Measurements from ENCODE around the gene C2orf68. TPM values are rescaled to one million over a fixed set of nuclear protein-coding genes. Genes with fewer than 3 reads are reported as not detected.
A peak's percentile ranks its signal among the peaks of the same experiment; 100 is the strongest.

Gene C2orf68
- total and polyA plus RNA-seq, 2 of the 13 experiments (the other 11 are each of a cell fraction or from before 2014, with no cell fraction given): 47.1 to 77.4 TPM

- TF ChIP-seq RERE (CRISPR knock-in tag; IDR thresholded peaks at IDR 0.05; ENCODE audit: low read depth) (no peak), ZNF281 (CRISPR knock-in tag; IDR thresholded peaks at IDR 0.05; ENCODE audit: borderline replicate concordance) (peak; percentile 23; the same call in 1 of the 2 replicates), AFF4 (CRISPR knock-in tag; IDR thresholded peaks at IDR 0.05) (no peak), YEATS4 (CRISPR knock-in tag; IDR thresholded peaks at IDR 0.05; ENCODE audit: borderline replicate concordance) (peak; percentile 93), TBX2 (CRISPR knock-in tag; IDR thresholded peaks at IDR 0.05; ENCODE audit: borderline replicate concordance) (peak; percentile 83), MTF1 (CRISPR knock-in tag; IDR thresholded peaks at IDR 0.05) (no peak), ZNF496 (CRISPR knock-in tag; IDR thresholded peaks at IDR 0.05; ENCODE audit: insufficient replicate concordance) (no peak), RXRA (CRISPR knock-in tag; IDR thresholded peaks at IDR 0.05) (peak; percentile 56), NFKBIZ (CRISPR knock-in tag; IDR thresholded peaks at IDR 0.05) (no peak), SMYD3 (CRISPR knock-in tag; IDR thresholded peaks at IDR 0.05) (peak; percentile 93; the same call in 1 of the 2 replicates), HMGA1 (CRISPR knock-in tag; conservative IDR thresholded peaks at IDR 0.05) (no peak), IRF9 (CRISPR knock-in tag; IDR thresholded peaks at IDR 0.05; ENCODE audit: borderline replicate concordance) (peak; percentile 80), ZNF232 (CRISPR knock-in tag; IDR thresholded peaks at IDR 0.05; ENCODE audit: borderline replicate concordance) (no peak; the same call in 1 of the 2 replicates), ZFP90 (CRISPR knock-in tag; IDR thresholded peaks at IDR 0.05; ENCODE audit: borderline replicate concordance) (0 out of 2 replicates have a peak, but pooled peaks have one; percentile 63), ZNF468 (CRISPR knock-in tag; IDR thresholded peaks at IDR 0.05) (0 out of 2 replicates have a peak, but pooled peaks have one; percentile 61)
Measured at GRCh38 chr2:85595301-85596025, 16.4 kb downstream of the C2orf68 start, which contains the start of gene RNF181 (continued).
